IMR-90 (cell line): ENCODE data around the gene PPP6R3.

Source experiments
- CHD1 ChIP-seq: IDR thresholded peaks from 2 replicates; pipeline ENCODE4 v1.6.1; 2012; ENCODE audit warnings: low read depth, low read length, improper control_type of control experiment
- CTCF ChIP-seq: conservative IDR thresholded peaks from 2 replicates; pipeline ENCODE4 v1.5.1; 2012; ENCODE audit warnings: mild to moderate bottlenecking, low read depth, low read length, improper control_type of control experiment
- FOS ChIP-seq: fragments of 150-350 bp; IDR thresholded peaks from 2 replicates; pipeline ENCODE4 v1.6.1; 2016; ENCODE audit warnings: low read depth, low read length
- MAFK ChIP-seq: IDR thresholded peaks from 2 replicates; pipeline ENCODE4 v1.6.1; 2012; ENCODE audit warnings: low read depth, low read length, improper control_type of control experiment
- MXI1 ChIP-seq: IDR thresholded peaks from 2 replicates; pipeline ENCODE4 v1.6.1; 2012; ENCODE audit warnings: low read depth, mild to moderate bottlenecking, low read length, moderate library complexity, borderline replicate concordance
- POLR2A ChIP-seq: IDR thresholded peaks from 2 replicates; pipeline ENCODE4 v1.6.1; 2012; ENCODE audit warnings: mild to moderate bottlenecking, low read depth, low read length

GRCh38 chr11:68560216-68560615, 99.7 kb downstream of the PPP6R3 start:
- no peak for TF ChIP-seq MXI1
- TF ChIP-seq FOS, result no peak
- TF ChIP-seq CTCF, result no peak
- no peak for TF ChIP-seq POLR2A
- no peak for TF ChIP-seq CHD1
- no peak for TF ChIP-seq MAFK
